ENCODE data around the gene EN1.
A peak's percentile ranks its signal among the peaks of the same experiment; 100 is the strongest.

EN1 gene

DNA sequence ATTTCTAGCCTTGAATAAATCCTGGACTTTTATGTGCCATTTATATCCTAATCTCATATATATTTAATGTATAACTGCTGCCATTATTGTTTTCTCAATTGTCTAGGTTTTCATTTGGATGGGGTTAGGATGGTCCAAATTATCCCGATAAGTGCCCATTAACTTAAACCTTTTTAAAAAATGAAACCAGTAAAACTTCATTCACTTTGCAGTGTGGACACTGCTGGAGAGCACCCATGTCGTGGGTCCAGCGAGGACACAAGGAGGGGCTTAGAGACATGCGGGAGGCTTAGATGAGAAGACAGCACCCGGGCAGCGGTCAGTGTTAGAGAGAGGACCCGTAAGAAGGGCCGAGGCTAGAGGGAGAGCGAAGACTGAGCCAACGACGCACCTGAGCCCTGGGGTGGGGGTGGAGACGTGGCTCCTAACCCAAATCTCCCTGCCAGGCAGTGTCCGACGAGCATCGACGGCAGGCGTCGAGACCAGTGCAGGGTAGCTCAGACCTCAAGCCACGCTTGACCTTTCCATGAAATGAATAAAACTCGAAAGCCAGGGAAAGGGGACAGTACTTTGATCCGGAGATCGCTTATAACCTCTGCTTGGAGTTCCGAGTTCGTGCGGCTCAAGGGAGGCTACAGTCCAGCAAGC, 9.0 kb upstream of the EN1 start:
- Histone ChIP-seq H3K4me1 (peaks cover 0 to 51% (median 31%) of the 10 kb centered on the region in 4 donors), H3K4me3 (no peak overlapping the region), H3K36me3 (no peaks in the 10 kb centered on the region), H3K27ac (no peak overlapping the region), H3K9me3 (no peaks in the 10 kb centered on the region), H3K27me3 (peaks cover 0 to 98% of the 10 kb centered on the region in 2 donors)
- TF ChIP-seq, protein P1, sequence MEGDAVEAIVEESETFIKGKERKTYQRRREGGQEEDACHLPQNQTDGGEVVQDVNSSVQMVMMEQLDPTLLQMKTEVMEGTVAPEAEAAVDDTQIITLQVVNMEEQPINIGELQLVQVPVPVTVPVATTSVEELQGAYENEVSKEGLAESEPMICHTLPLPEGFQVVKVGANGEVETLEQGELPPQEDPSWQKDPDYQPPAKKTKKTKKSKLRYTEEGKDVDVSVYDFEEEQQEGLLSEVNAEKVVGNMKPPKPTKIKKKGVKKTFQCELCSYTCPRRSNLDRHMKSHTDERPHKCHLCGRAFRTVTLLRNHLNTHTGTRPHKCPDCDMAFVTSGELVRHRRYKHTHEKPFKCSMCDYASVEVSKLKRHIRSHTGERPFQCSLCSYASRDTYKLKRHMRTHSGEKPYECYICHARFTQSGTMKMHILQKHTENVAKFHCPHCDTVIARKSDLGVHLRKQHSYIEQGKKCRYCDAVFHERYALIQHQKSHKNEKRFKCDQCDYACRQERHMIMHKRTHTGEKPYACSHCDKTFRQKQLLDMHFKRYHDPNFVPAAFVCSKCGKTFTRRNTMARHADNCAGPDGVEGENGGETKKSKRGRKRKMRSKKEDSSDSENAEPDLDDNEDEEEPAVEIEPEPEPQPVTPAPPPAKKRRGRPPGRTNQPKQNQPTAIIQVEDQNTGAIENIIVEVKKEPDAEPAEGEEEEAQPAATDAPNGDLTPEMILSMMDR (IDR thresholded peaks at IDR 0.05): no peak
- no peak for DNase-seq
- intact Hi-C loops (cut with DNase I; ENCODE audit: low total_unique reads): loop anchor here (10.0 kb wide), 1 partner anchor 652 kb away; no protein-coding TSS in a partner anchor

DNA sequence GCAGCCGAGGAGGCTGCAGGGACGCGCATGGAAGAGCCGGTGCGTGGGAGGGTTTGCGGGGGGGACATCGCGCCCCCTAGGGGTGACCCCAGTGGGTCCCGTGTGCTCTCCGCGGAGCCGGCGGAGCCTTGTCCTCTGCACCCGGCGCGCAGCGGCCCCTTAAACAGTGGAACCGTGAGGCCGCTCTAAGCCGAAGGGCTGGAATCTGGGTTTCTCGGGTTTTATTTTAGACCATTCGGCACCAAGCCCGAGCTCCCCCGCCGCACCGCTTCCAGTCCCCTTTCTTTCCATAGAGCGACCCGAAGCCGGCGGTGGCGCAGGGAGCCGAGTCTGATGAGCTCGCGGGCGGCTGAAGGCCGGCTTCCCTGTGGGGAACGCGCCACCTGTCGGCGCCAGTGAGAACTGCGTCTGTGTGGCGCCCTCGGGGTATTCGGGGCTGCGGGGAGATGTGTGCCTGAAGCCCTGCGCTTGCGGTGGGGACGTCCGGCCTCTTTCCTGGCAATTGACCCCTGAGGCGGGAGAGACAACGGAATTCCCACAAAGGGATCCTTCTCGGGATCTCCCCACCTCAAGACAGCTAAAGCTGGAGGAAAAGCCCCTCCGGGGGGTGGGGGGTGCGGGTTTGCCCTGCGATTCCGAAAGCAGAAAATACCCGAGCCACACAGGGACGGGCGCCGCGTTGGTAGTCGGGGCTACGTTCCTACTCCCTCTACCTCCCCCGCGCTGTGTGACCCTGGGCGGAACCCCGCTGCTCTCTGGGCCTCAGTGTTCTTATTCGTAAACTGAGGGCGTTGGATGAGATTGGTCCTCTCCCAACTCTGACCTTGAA, 8.2 kb upstream of the EN1 start:
- DNase-seq: peak; percentile 77 to 83
- peaks cover 0 to 51% (median 31%) of the 10 kb centered on the region in 4 donors for H3K4me1 ChIP-seq
- H3K9me3 ChIP-seq: no peaks in the 10 kb centered on the region
- peaks cover 0 to 98% of the 10 kb centered on the region in 2 donors for H3K27me3 ChIP-seq
- TF ChIP-seq, protein P1 (IDR thresholded peaks at IDR 0.05): peak; percentile 92 to 97
- no peaks in the 10 kb centered on the region for H3K36me3 ChIP-seq
- intact Hi-C loops (cut with DNase I; ENCODE audit: low total_unique reads): loop anchor here (2.0 to 10.0 kb wide), 2 partner anchors 651 to 809 kb away; no protein-coding TSS in a partner anchor
- H3K4me3 ChIP-seq: peak overlapping the region; percentile 4 to 30
- H3K27ac ChIP-seq: no peak overlapping the region

DNA sequence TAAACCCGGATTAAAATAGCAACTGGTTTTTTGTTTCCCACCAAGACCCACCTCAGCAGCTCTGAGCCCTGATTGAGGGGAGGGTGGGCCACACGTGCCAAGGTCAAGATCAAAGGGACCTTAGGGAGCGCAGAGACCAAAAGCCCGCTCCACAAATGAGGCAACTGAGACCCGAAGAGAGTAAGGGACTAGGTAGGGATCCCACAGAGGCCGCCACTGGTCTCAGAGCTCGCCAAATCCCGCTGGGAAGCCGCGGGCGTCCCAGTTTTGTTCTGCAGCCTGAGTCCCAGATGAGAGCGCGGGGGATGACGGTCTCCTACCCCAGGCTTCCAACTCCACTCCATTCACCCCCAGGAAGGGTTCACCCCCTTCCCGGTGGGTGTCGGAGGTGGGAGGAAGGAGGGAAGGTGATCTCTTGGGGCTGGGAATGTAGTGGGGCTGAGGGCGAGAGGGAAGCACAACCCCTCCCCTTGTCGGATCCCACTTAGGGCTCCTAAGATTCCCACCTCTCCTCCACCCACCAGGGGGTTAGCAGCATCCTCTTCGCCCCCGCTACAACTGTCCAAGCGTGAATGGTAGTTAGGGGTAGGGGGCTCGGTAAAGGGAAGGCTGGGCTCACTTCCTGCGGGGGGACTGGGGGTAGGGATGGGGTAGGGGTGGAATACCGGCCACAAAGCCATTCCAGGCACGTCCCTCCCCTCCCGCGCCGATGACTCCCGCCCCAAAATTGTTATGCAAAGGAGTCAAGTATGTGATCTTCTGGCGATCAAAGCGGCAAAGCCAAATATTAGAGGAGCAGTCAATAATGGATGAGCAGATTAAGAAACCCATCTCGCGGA, 7.3 kb upstream of the EN1 start:
- no peak for DNase-seq
- intact Hi-C loops (cut with DNase I; ENCODE audit: low total_unique reads): loop anchor here (2.0 to 10.0 kb wide), 2 partner anchors 650 to 808 kb away; no protein-coding TSS in a partner anchor
- H3K4me3 ChIP-seq: peak overlapping the region in 1 of 2 donors; percentile 30
- no peak overlapping the region for H3K27ac ChIP-seq
- H3K36me3 ChIP-seq: no peaks in the 10 kb centered on the region
- TF ChIP-seq, protein P1 (IDR thresholded peaks at IDR 0.05): no peak
- H3K4me1 ChIP-seq: peaks cover 0 to 51% (median 31%) of the 10 kb centered on the region in 4 donors
- H3K27me3 ChIP-seq: peaks cover 0 to 100% of the 10 kb centered on the region in 2 donors
- H3K9me3 ChIP-seq: no peaks in the 10 kb centered on the region

DNA sequence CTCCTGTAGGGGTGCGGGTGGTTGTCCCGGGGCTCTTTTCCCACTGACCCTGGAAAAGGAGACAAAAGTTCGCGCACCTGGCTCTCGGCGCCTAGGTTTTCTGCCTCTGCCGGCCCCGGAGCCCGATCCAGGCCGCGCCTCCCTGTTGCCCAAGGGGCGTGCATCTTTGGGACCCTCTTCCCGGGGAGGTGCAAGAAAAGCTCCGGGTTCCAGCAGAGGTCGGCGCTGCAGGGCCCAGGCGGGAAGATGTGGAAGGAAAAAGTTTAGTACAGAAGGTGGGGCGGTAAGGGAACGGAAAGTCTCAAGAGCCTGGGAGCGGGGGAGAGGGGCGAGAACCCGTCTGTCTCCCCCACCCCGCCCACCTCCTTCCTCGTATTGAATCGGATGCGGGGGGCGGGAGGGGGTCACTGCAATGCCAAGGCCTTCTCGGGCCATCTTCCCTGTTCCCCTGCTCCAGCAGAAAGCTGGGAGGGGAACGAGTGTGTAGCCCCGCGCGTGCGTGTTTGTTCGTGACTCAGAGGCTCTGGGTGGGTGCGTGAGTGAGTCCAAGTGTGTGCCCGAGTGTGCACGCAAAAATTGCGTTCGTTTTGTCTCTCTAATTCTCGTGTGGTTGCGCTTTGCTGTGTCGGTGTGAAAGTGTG, 6.3 kb upstream of the EN1 start:
- Histone ChIP-seq H3K4me3 (no peak overlapping the region), H3K4me1 (peaks cover 0 to 53% (median 33%) of the 10 kb centered on the region in 4 donors), H3K27ac (no peak overlapping the region), H3K27me3 (peaks cover 0 to 100% of the 10 kb centered on the region in 2 donors), H3K36me3 (no peaks in the 10 kb centered on the region), H3K9me3 (no peaks in the 10 kb centered on the region)
- TF ChIP-seq, protein P1 (IDR thresholded peaks at IDR 0.05): no peak
- DNase-seq: peak in 1 of 2 donors; percentile 46
- intact Hi-C loops (cut with DNase I; ENCODE audit: low total_unique reads): loop anchor here (2.0 to 10.0 kb wide), 2 partner anchors 649 to 807 kb away; no protein-coding TSS in a partner anchor
